H1 (cell line): ENCODE data around the gene OSBPL2. TPM values are rescaled to one million over a fixed set of nuclear protein-coding genes. Genes with fewer than 3 reads are reported as not detected.

Experiments
- CTCF ChIA-PET: fragments of 300-600 bp; sonication (Branson Sonifier 250); formaldehyde crosslinking; loops from one replicate; lab custom pipeline; 2021; ENCODE audit not compliant: partially characterized antibody; lab: Charles Lee
- POLR2A ChIA-PET: fragments of 300-600 bp; sonication (Branson Sonifier 250); formaldehyde crosslinking; loops from one replicate; lab custom pipeline; 2021; ENCODE audit warnings: inconsistent platforms; ENCODE audit not compliant: partially characterized antibody; lab: Charles Lee
- DNase-seq, 2 experiments: peaks; one replicate each; pipeline versions ENCODE4 v3.0.0 to v3.0.0-alpha.2; 2010 to 2022; ENCODE audit warnings: low spot score in 2 of 2, low read depth in 1 of 2, mixed read lengths in 1 of 2
- FAIRE-seq: peaks from 2 replicates; lab custom pipeline; 2011; peaks lifted over from hg19 to GRCh38; lab: Jason Lieb, UNC
- H2AFZ ChIP-seq: 2 replicates; pipeline ENCODE4 v1.8.1; 2012; ENCODE audit warnings: low read length, inconsistent platforms
- H2AK5ac ChIP-seq: 2 replicates; pipeline ENCODE4 v1.6.1; 2013; ENCODE audit warnings: low read depth, low read length
- H2BK120ac ChIP-seq: replicated peaks from 2 replicates; pipeline ENCODE3; 2013; ENCODE audit warnings: low read depth, low read length, inconsistent platforms
- H2BK12ac ChIP-seq: 2 replicates; pipeline ENCODE4 v1.6.1; 2013; ENCODE audit warnings: low read depth, low read length
- H2BK15ac ChIP-seq: 2 replicates; pipeline ENCODE4 v1.6.1; 2013; ENCODE audit warnings: low read length
- H2BK20ac ChIP-seq: 2 replicates; pipeline ENCODE4 v1.6.1; 2013; ENCODE audit warnings: low read length
- H2BK5ac ChIP-seq: 2 replicates; pipeline ENCODE4 v1.6.1; 2013; ENCODE audit warnings: low read depth, low read length
- H3K14ac ChIP-seq: 2 replicates; pipeline ENCODE4 v1.6.1; 2013; ENCODE audit warnings: inconsistent platforms; ENCODE audit not compliant: insufficient read length
- H3K18ac ChIP-seq: 2 replicates; pipeline ENCODE4 v1.6.1; 2013; ENCODE audit warnings: low read length; ENCODE audit errors: extremely low read depth
- H3K23ac ChIP-seq: 2 replicates; pipeline ENCODE4 v1.6.1; 2013; ENCODE audit warnings: inconsistent platforms; ENCODE audit not compliant: insufficient read length
- H3K23me2 ChIP-seq: 2 replicates; pipeline ENCODE4 v1.6.1; 2013; ENCODE audit warnings: low read depth, low read length
- H3K27ac ChIP-seq: 2 replicates; pipeline ENCODE4 v1.6.1; 2011; ENCODE audit warnings: low read depth, low read length, inconsistent platforms
- H3K27me3 ChIP-seq, 4 experiments: replicated peaks in 1 of 4; 1 replicate in 1 of 4; 2 replicates in 3 of 4; pipeline versions ENCODE4 v1.6.1 to v1.8.1; 2011 to 2013; ENCODE audit warnings: low read length in 3 of 4, mild to moderate bottlenecking in 3 of 4, inconsistent platforms in 2 of 4, mixed read lengths in 2 of 4, moderate library complexity in 1 of 4; ENCODE audit not compliant: control insufficient read depth in 3 of 4, insufficient read depth in 3 of 4; ENCODE audit errors: extremely low read depth in 1 of 4
- H3K36me3 ChIP-seq, 4 experiments: 2 replicates each; pipeline versions ENCODE4 v1.6.1 to v1.8.1; 2011 to 2013; ENCODE audit warnings: mild to moderate bottlenecking in 4 of 4, low read length in 3 of 4, moderate library complexity in 2 of 4, control low read depth in 1 of 4, inconsistent platforms in 1 of 4; ENCODE audit not compliant: insufficient read depth in 4 of 4, control insufficient read depth in 2 of 4
- H3K4ac ChIP-seq: replicated peaks from 2 replicates; pipeline ENCODE3; 2013; ENCODE audit warnings: low read length, low read depth, mixed read lengths, inconsistent platforms; ENCODE audit not compliant: insufficient read length
- H3K4me1 ChIP-seq, 4 experiments: replicated peaks in 1 of 4; 1 replicate in 1 of 4; 2 replicates in 3 of 4; pipeline versions ENCODE4 v1.6.1 to v1.8.1; 2011 to 2013; ENCODE audit warnings: low read length in 3 of 4, inconsistent platforms in 2 of 4, mixed read lengths in 1 of 4; ENCODE audit not compliant: insufficient read depth in 4 of 4, control insufficient read depth in 3 of 4
- H3K4me2 ChIP-seq, 2 experiments: 2 replicates each; pipeline versions ENCODE4 v1.6.1 to v1.8.1; 2011 to 2013; ENCODE audit warnings: low read depth in 2 of 2, low read length in 2 of 2, control low read depth in 1 of 2, inconsistent platforms in 1 of 2, mild to moderate bottlenecking in 1 of 2; ENCODE audit not compliant: insufficient read depth in 1 of 2
- H3K4me3 ChIP-seq, 4 experiments: fragments of 200-600, 300-600 bp in 1 of 4; sonication (generic), shearing (Covaris generic), sonication (Bioruptor Twin) in 1 of 4; 2 replicates each; pipeline versions ENCODE4 v1.5.1 to v1.8.1; 2011 to 2016; ENCODE audit warnings: low read length in 4 of 4, low read depth in 3 of 4, control low read depth in 2 of 4, inconsistent platforms in 2 of 4, mild to moderate bottlenecking in 2 of 4, mixed read lengths in 1 of 4, moderate library complexity in 1 of 4; ENCODE audit not compliant: insufficient read depth in 2 of 4; ENCODE audit errors: extremely low read depth in 1 of 4
- H3K56ac ChIP-seq: replicated peaks from 2 replicates; pipeline ENCODE3; 2013; ENCODE audit warnings: low read depth, mild to moderate bottlenecking, mixed read lengths, low read length, inconsistent platforms; ENCODE audit not compliant: insufficient read length
- H3K79me1 ChIP-seq: 2 replicates; pipeline ENCODE4 v1.6.1; 2013; ENCODE audit warnings: low read depth, low read length, control low read depth
- H3K79me2 ChIP-seq, 2 experiments: 2 replicates each; pipeline versions ENCODE4 v1.6.1 to v1.8.1; 2012 to 2013; ENCODE audit warnings: low read length in 2 of 2, mild to moderate bottlenecking in 2 of 2, inconsistent platforms in 1 of 2; ENCODE audit not compliant: insufficient read depth in 2 of 2, control insufficient read depth in 1 of 2
- H3K9ac ChIP-seq, 4 experiments: replicated peaks in 1 of 4; 1 replicate in 1 of 4; 2 replicates in 3 of 4; pipeline versions ENCODE4 v1.6.1 to v1.8.1; 2011 to 2013; ENCODE audit warnings: low read depth in 3 of 4, low read length in 3 of 4, control low read depth in 2 of 4, mild to moderate bottlenecking in 2 of 4, moderate library complexity in 2 of 4, inconsistent platforms in 1 of 4; ENCODE audit errors: extremely low read depth in 1 of 4
- H3K9me3 ChIP-seq, 2 experiments: 2 replicates each; pipeline versions ENCODE4 v1.6.1 to v1.8.1; 2012 to 2013; ENCODE audit warnings: mild to moderate bottlenecking in 2 of 2, moderate library complexity in 2 of 2, control low read depth in 1 of 2, inconsistent platforms in 1 of 2, low read depth in 1 of 2, low read length in 1 of 2, mixed read lengths in 1 of 2; ENCODE audit not compliant: insufficient read depth in 2 of 2
- H4K20me1 ChIP-seq, 2 experiments: replicated peaks in 1 of 2; 2 replicates each; pipeline versions ENCODE3 to v1.8.1; 2011 to 2013; ENCODE audit warnings: inconsistent platforms in 2 of 2, low read length in 2 of 2, mild to moderate bottlenecking in 1 of 2; ENCODE audit not compliant: insufficient read depth in 2 of 2, control insufficient read depth in 1 of 2
- H4K5ac ChIP-seq: 2 replicates; pipeline ENCODE4 v1.6.1; 2013; ENCODE audit warnings: low read length, low read depth, mixed read lengths, inconsistent platforms; ENCODE audit not compliant: insufficient read length
- H4K8ac ChIP-seq: 2 replicates; pipeline ENCODE4 v1.8.0; 2013; ENCODE audit warnings: mild to moderate bottlenecking, moderate library complexity, low read length, inconsistent platforms; ENCODE audit not compliant: insufficient read depth; ENCODE audit errors: extremely low read depth
- H4K91ac ChIP-seq: replicated peaks from 2 replicates; pipeline ENCODE3; 2013; ENCODE audit warnings: low read length, mixed read lengths, inconsistent platforms; ENCODE audit not compliant: insufficient read length
- BRCA1 ChIP-seq: IDR thresholded peaks from 2 replicates; pipeline ENCODE4 v1.6.1; 2012; ENCODE audit warnings: low read depth, low read length, improper control_type of control experiment
- CBX5 ChIP-seq: fragments of 300-800, 300-1000 bp; sonication (generic); IDR thresholded peaks from 2 replicates; pipeline ENCODE4 v1.7.1; 2016; ENCODE audit warnings: antibody characterized with exemption, low read length, low read depth
- CHD2 ChIP-seq: IDR thresholded peaks from 2 replicates; pipeline ENCODE4 v1.6.1; 2012; ENCODE audit warnings: low read length, improper control_type of control experiment
- CTBP2 ChIP-seq: IDR thresholded peaks from 2 replicates; pipeline ENCODE4 v1.7.0; 2011; ENCODE audit warnings: borderline replicate concordance, mild to moderate bottlenecking, moderate library complexity, mixed read lengths, low read length; ENCODE audit not compliant: insufficient read depth, insufficient read length
- EGR1 ChIP-seq: IDR thresholded peaks from 2 replicates; pipeline ENCODE4 v1.6.1; 2011; ENCODE audit warnings: low read depth, low read length, borderline replicate concordance
- EP300 ChIP-seq, 2 experiments: IDR thresholded peaks; 1 replicate in 1 of 2; 2 replicates in 1 of 2; pipeline ENCODE4 v1.6.1; 2011 to 2012; ENCODE audit warnings: low read depth in 2 of 2, low read length in 2 of 2, mild to moderate bottlenecking in 2 of 2, borderline replicate concordance in 1 of 2, inconsistent platforms in 1 of 2, moderate library complexity in 1 of 2
- JUND ChIP-seq: IDR thresholded peaks from 2 replicates; pipeline ENCODE4 v1.6.1; 2011; ENCODE audit warnings: mild to moderate bottlenecking, improper control_type of control experiment, low read length
- RAD21 ChIP-seq, 2 experiments: IDR thresholded peaks in 1 of 2; conservative IDR thresholded peaks in 1 of 2; 2 replicates each; pipeline ENCODE4 v1.6.1; 2011; ENCODE audit warnings: low read depth in 2 of 2, low read length in 2 of 2, improper control_type of control experiment in 1 of 2, inconsistent platforms in 1 of 2, mild to moderate bottlenecking in 1 of 2, moderate library complexity in 1 of 2
- RBBP5 ChIP-seq: IDR thresholded peaks from 2 replicates; pipeline ENCODE4 v1.7.1; 2012; ENCODE audit warnings: low read depth, mild to moderate bottlenecking, inconsistent platforms, low read length, moderate library complexity, borderline replicate concordance
- RFX5 ChIP-seq: IDR thresholded peaks from 2 replicates; pipeline ENCODE4 v1.6.1; 2011; ENCODE audit warnings: low read depth, low read length, improper control_type of control experiment, borderline replicate concordance
- SP4 ChIP-seq: IDR thresholded peaks from 2 replicates; pipeline ENCODE4 v1.6.1; 2012; ENCODE audit warnings: low read length, inconsistent platforms
- TCF12 ChIP-seq: IDR thresholded peaks from 2 replicates; pipeline ENCODE4 v1.6.1; 2011; ENCODE audit warnings: low read depth, mild to moderate bottlenecking, low read length
- YY1 ChIP-seq: IDR thresholded peaks from 2 replicates; pipeline ENCODE4 v1.6.1; 2011; ENCODE audit warnings: low read depth, mild to moderate bottlenecking, low read length
- WGBS, 2 experiments: shearing (Covaris generic) in 1 of 2; methylation state at CpG; one replicate each; pipeline versions ENCODE4 v1.1.6 to v1.1.7; 2013 to 2015; ENCODE audit warnings: low lambda C conversion rate in 2 of 2, mixed read lengths in 2 of 2, inconsistent platforms in 1 of 2, low coverage in 1 of 2, missing lambda C conversion rate in 1 of 2; ENCODE audit not compliant: insufficient replicate concordance in 2 of 2, insufficient coverage in 1 of 2, insufficient read length in 1 of 2; ENCODE audit errors: extremely low coverage in 1 of 2, missing lambda C conversion rate in 1 of 2; 5-methylcytosine and 5-hydroxymethylcytosine counted together
- polyA plus RNA-seq, 7 experiments: library from polyadenylated mRNA; depleted of rRNA in 3 of 7; stranded (reverse) in 5 of 7; unstranded in 2 of 7; fragments of >200 nt in 5 of 7; fragments of 200-250 nt in 2 of 7; gene quantifications; 1 replicate in 5 of 7; 2 replicates in 1 of 7; 4 replicates in 1 of 7; pipeline versions ENCODE4 v1.2.1 to v1.2.3, GENCODE V29; 2011 to 2013; ENCODE audit warnings: missing spikeins in 2 of 7, mixed read lengths in 2 of 7
- total RNA-seq: library from RNA; stranded (reverse); fragmentation: NEBNext Ultra II Directional; extraction: Animal tissue kit (Norgen Biotek cat#: 25700); gene quantifications from 2 replicates; pipeline ENCODE4 v1.2.1, GENCODE V29; 2021
- TF ChIP-seq, protein P1 (sequence below): IDR thresholded peaks from 2 replicates; pipeline ENCODE4 v1.6.1; 2012; ENCODE audit warnings: inconsistent platforms

OSBPL2 gene
- total and polyA plus RNA-seq, 2 of the 8 experiments (the other 6 are each of a cell fraction or from before 2014, with no cell fraction given), result 11.7 to 42.4 TPM

DNA sequence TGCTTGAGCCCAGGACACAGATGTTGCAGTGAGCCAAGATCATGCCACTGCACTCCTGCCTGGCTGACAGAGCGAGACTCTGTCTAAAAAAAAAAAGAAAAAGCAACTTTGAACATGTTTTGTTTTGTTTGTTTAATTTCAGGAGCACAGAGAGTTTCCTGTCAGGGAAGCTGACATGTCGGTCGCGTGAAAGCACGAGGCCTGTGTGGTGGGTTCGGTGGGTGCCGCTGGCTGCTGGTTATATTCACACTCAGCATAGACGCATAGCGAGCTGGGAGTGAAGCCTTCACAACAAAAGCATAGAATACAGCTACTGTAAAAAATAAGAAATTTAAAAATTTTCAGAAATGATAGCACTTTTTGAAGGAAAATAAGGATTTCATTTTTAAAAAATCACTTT lies 41.0 kb upstream of the OSBPL2 start:
- Histone ChIP-seq H4K8ac (no peak overlapping the region), H3K4me1 (no peaks in the 10 kb centered on the region), H3K4me3 (no peak overlapping the region), H4K5ac (no peak overlapping the region), H2BK15ac (no peak overlapping the region), H2AK5ac (no peak overlapping the region), H3K4ac (no peak overlapping the region), H3K23me2 (no peaks in the 10 kb centered on the region), H3K27ac (no peak overlapping the region), H2AFZ (no peak overlapping the region), H3K27me3 (no peaks in the 10 kb centered on the region), H3K14ac (no peak overlapping the region), H4K91ac (no peak overlapping the region), H3K56ac (no peak overlapping the region), H3K4me2 (no peak overlapping the region), H2BK20ac (no peak overlapping the region), H4K20me1 (peaks cover 0 to 2% of the 10 kb centered on the region in 2 experiments), H3K9me3 (no peaks in the 10 kb centered on the region), H3K23ac (no peak overlapping the region), H2BK12ac (no peak overlapping the region), H3K18ac (no peak overlapping the region), H3K79me2 (no peaks in the 10 kb centered on the region), H3K79me1 (no peaks in the 10 kb centered on the region), H2BK120ac (no peak overlapping the region), H3K36me3 (peaks cover 0 to 23% (median 10%) of the 10 kb centered on the region in 4 experiments; a peak in 7 of 8 replicates), H3K9ac (no peak overlapping the region), H2BK5ac (no peak overlapping the region)
- FAIRE-seq, result no peak
- CTCF ChIA-PET, result interaction anchor here (2.5 kb wide), 1 partner anchor 12 kb away, joined by 9 read pairs; no protein-coding TSS in a partner anchor
- DNase-seq, result no peak
- 89% methylated on average over 9 of the region's 9 CpGs; no CpG with 5 or more reads in 1 of the 2 experiments for WGBS, 2 experiments
- POLR2A ChIA-PET, result interaction anchor here (0.7 kb wide), 1 partner anchor 195 kb away, joined by 3 read pairs; no protein-coding TSS in a partner anchor
- no peak for TF ChIP-seq EP300 (IDR thresholded peaks at IDR 0.05; ENCODE audit: borderline replicate concordance in 1 of 2, low read depth in 2 of 2, low read length in 2 of 2)
- TF ChIP-seq RAD21 (IDR thresholded peaks at IDR 0.05 in 1 of 2, conservative IDR thresholded peaks at IDR 0.05 in 1 of 2; ENCODE audit: low read depth in 2 of 2, low read length in 2 of 2), result no peak
- no peak for TF ChIP-seq SP4
- TF ChIP-seq JUND, result no peak
- TF ChIP-seq RBBP5, result no peak
- TF ChIP-seq CHD2, result no peak
- TF ChIP-seq RFX5, result no peak
- TF ChIP-seq EGR1, result no peak
- TF ChIP-seq TCF12, result no peak
- no peak for TF ChIP-seq YY1
- TF ChIP-seq CBX5, result no peak
- TF ChIP-seq, protein P1, sequence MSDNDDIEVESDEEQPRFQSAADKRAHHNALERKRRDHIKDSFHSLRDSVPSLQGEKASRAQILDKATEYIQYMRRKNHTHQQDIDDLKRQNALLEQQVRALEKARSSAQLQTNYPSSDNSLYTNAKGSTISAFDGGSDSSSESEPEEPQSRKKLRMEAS, result no peak
- TF ChIP-seq BRCA1, result no peak
- TF ChIP-seq CTBP2, result no peak
